ENCODE measurements around the gene EXOC3L4. TPM values are rescaled to one million over a fixed set of nuclear protein-coding genes. Genes with fewer than 3 reads are reported as not detected.

EXOC3L4 gene
- total RNA-seq, 1 donor from 2014 or later, result not detected

GRCh38 chr14:103158688-103159087 is 64.2 kb downstream of the EXOC3L4 start:
- intact Hi-C loops (cut with micrococcal nuclease), result no loop called here
- ATAC-seq (ENCODE audit: low read depth), result no peak
- ChIA-PET CTCF (interaction anchor here (0.7 kb wide), 1 partner anchor 822 kb away, joined by 3 read pairs; no protein-coding TSS in a partner anchor), POLR2A (interaction anchor here (0.6 kb wide), 1 partner anchor 10 kb away, joined by 3 read pairs; no protein-coding TSS in a partner anchor)
- Mint-ChIP-seq H3K4me1 (no peaks in the 10 kb centered on the region), H3K36me3 (ENCODE audit: low read depth) (no peaks in the 10 kb centered on the region), H3K27me3 (peaks cover 16% of the 10 kb centered on the region), H3K27ac (no peak overlapping the region), H3K9me3 (no peaks in the 10 kb centered on the region), H3K4me3 (no peak overlapping the region)
- no peak for TF ChIP-seq CTCF (IDR thresholded peaks at IDR 0.05)
- DNase-seq, result no peak

Other genes with a start within 250 kb of the EXOC3L4 start
- gene AMN, start 172.1 kb upstream of the EXOC3L4 start, total RNA-seq, result 4.4 and 5.3 TPM in 2 replicates
- 34.2 and 38.5 TPM in 2 replicates for gene CDC42BPB, start 37.2 kb upstream of the EXOC3L4 start, total RNA-seq
- not detected in 2 replicates for gene LBHD2, start 10.5 kb upstream of the EXOC3L4 start, total RNA-seq
- 4.1 and 5.2 TPM in 2 replicates for gene TNFAIP2, start 28.7 kb downstream of the EXOC3L4 start, total RNA-seq
- gene EIF5, start 239.5 kb downstream of the EXOC3L4 start, total RNA-seq, result 234 and 274 TPM in 2 replicates